Endodermal cell (in vitro differentiated cells): Measurements from ENCODE around the gene SUPT4H1. TPM values are rescaled to one million over a fixed set of nuclear protein-coding genes. Genes with fewer than 3 reads are reported as not detected.

Source experiments
- DNase-seq: peaks from one replicate; pipeline ENCODE4 v3.0.0-alpha.2; 2017
- H3K27ac ChIP-seq: 2 replicates; pipeline ENCODE4 v1.5.1; 2013; ENCODE audit warnings: mild to moderate bottlenecking, low read depth, low read length, moderate library complexity
- H3K27me3 ChIP-seq: 2 replicates; pipeline ENCODE4 v1.6.1; 2013; ENCODE audit warnings: mild to moderate bottlenecking, low read length, moderate library complexity; ENCODE audit not compliant: insufficient read depth, control insufficient read depth, poor library complexity, severe bottlenecking
- H3K36me3 ChIP-seq: 2 replicates; pipeline ENCODE4 v1.7.0; 2013; ENCODE audit warnings: mild to moderate bottlenecking, low read length, moderate library complexity; ENCODE audit not compliant: control insufficient read depth, insufficient read depth
- H3K4me1 ChIP-seq: one replicate; pipeline ENCODE4 v1.7.0; 2013; ENCODE audit warnings: low read length; ENCODE audit not compliant: control insufficient read depth, insufficient read depth
- H3K4me3 ChIP-seq: 2 replicates; pipeline ENCODE4 v1.5.1; 2013; ENCODE audit warnings: mild to moderate bottlenecking, low read length, moderate library complexity
- H3K9ac ChIP-seq: 2 replicates; pipeline ENCODE4 v1.6.1; 2013; ENCODE audit warnings: mild to moderate bottlenecking, low read length, moderate library complexity; ENCODE audit not compliant: poor library complexity, severe bottlenecking; ENCODE audit errors: extremely low read depth
- H3K9me3 ChIP-seq: 2 replicates; pipeline ENCODE4 v1.6.1; 2013; ENCODE audit warnings: mild to moderate bottlenecking, low read length, moderate library complexity; ENCODE audit not compliant: control insufficient read depth
- H3K27ac Mint-ChIP-seq: 2 replicates; pipeline ENCODE4 v1.8.0; 2020; ENCODE audit warnings: mixed read lengths
- H3K27me3 Mint-ChIP-seq: 2 replicates; pipeline ENCODE4 v1.8.0; 2021; ENCODE audit warnings: mild to moderate bottlenecking, mixed read lengths; ENCODE audit not compliant: insufficient read depth
- H3K36me3 Mint-ChIP-seq: 2 replicates; pipeline ENCODE4 v1.8.0; 2020; ENCODE audit warnings: low read depth, mixed read lengths
- H3K4me1 Mint-ChIP-seq: 2 replicates; pipeline ENCODE4 v1.8.0; 2020; ENCODE audit warnings: mixed read lengths
- H3K4me3 Mint-ChIP-seq: 2 replicates; pipeline ENCODE4 v1.8.0; 2020; ENCODE audit warnings: mild to moderate bottlenecking, moderate library complexity, mixed read lengths
- H3K9me3 Mint-ChIP-seq: 2 replicates; pipeline ENCODE4 v1.8.0; 2020; ENCODE audit warnings: mild to moderate bottlenecking, mixed read lengths
- WGBS, 2 experiments: methylation state at CpG; one replicate each; pipeline versions ENCODE4 v1.1.5 to v1.1.7; 2013; ENCODE audit warnings: missing lambda C conversion rate in 2 of 2, mixed read lengths in 1 of 2; ENCODE audit not compliant: insufficient coverage in 1 of 2, insufficient read length in 1 of 2; 5-methylcytosine and 5-hydroxymethylcytosine counted together
- total RNA-seq, 2 donors: library from RNA; stranded (reverse); fragmentation: NEBNext Ultra II Directional in 1 of 2; extraction: Animal tissue kit (Norgen Biotek cat#: 25700) in 1 of 2; gene quantifications; 2 replicates in 1 of 2; 3 replicates in 1 of 2; pipeline ENCODE4 v1.2.1, GENCODE V29; 2021
- TF ChIP-seq, protein P1 (sequence below): fragments of 200-600 bp; sonication (generic); conservative IDR thresholded peaks from 2 replicates; pipeline ENCODE4 v1.5.0; 2021; ENCODE audit warnings: antibody characterized with exemption, mild to moderate bottlenecking

Gene SUPT4H1
- total RNA-seq, 2 donors from 2014 or later, result 97.2 to 98.8 TPM

- H3K9ac ChIP-seq, result no peak overlapping the region
- no peaks in the 10 kb centered on the region for H3K27me3 ChIP-seq
- Mint-ChIP-seq H3K27ac (peak overlapping the region; percentile 61), H3K9me3 (no peaks in the 10 kb centered on the region), H3K4me3 (no peak overlapping the region), H3K4me1 (peaks cover 10% of the 10 kb centered on the region), H3K36me3 (no peaks in the 10 kb centered on the region), H3K27me3 (no peaks in the 10 kb centered on the region)
- WGBS, 2 experiments, result 43 to 63% methylated on average over 1 to 7 of the region's 7 CpGs
- no peaks in the 10 kb centered on the region for H3K36me3 ChIP-seq
- H3K27ac ChIP-seq, result no peak overlapping the region
- H3K4me3 ChIP-seq, result no peak overlapping the region
- no peaks in the 10 kb centered on the region for H3K9me3 ChIP-seq
- TF ChIP-seq, protein P1, sequence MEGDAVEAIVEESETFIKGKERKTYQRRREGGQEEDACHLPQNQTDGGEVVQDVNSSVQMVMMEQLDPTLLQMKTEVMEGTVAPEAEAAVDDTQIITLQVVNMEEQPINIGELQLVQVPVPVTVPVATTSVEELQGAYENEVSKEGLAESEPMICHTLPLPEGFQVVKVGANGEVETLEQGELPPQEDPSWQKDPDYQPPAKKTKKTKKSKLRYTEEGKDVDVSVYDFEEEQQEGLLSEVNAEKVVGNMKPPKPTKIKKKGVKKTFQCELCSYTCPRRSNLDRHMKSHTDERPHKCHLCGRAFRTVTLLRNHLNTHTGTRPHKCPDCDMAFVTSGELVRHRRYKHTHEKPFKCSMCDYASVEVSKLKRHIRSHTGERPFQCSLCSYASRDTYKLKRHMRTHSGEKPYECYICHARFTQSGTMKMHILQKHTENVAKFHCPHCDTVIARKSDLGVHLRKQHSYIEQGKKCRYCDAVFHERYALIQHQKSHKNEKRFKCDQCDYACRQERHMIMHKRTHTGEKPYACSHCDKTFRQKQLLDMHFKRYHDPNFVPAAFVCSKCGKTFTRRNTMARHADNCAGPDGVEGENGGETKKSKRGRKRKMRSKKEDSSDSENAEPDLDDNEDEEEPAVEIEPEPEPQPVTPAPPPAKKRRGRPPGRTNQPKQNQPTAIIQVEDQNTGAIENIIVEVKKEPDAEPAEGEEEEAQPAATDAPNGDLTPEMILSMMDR, result no peak
- DNase-seq, result peak; percentile 80
- peaks cover 10% of the 10 kb centered on the region for H3K4me1 ChIP-seq
These were observed 12.4 kb upstream of the SUPT4H1 start for GRCh38 chr17:58364270-58364942.

- H3K4me1 ChIP-seq, result peaks cover 10% of the 10 kb centered on the region
- no peak overlapping the region for H3K4me3 ChIP-seq
- DNase-seq, result no peak
- no peak overlapping the region for H3K9ac ChIP-seq
- Mint-ChIP-seq H3K4me1 (peaks cover 10% of the 10 kb centered on the region), H3K27ac (no peak overlapping the region), H3K36me3 (no peaks in the 10 kb centered on the region), H3K9me3 (no peaks in the 10 kb centered on the region), H3K27me3 (no peaks in the 10 kb centered on the region), H3K4me3 (no peak overlapping the region)
- WGBS, 2 experiments, result 89% methylated on average over 8 of the region's 8 CpGs; no CpG with 5 or more reads in 1 of the 2 experiments
- no peaks in the 10 kb centered on the region for H3K9me3 ChIP-seq
- H3K27me3 ChIP-seq, result no peaks in the 10 kb centered on the region
- H3K27ac ChIP-seq, result no peak overlapping the region
- H3K36me3 ChIP-seq, result no peaks in the 10 kb centered on the region
- TF ChIP-seq, protein P1, result no peak
These were observed 11.6 kb upstream of the SUPT4H1 start for GRCh38 chr17:58363457-58364185.

GRCh38 chr17:58362368-58363014 lies 10.5 kb upstream of the SUPT4H1 start:
- H3K4me3 ChIP-seq, result no peak overlapping the region
- H3K27me3 ChIP-seq, result no peaks in the 10 kb centered on the region
- Mint-ChIP-seq H3K4me1 (peaks cover 10% of the 10 kb centered on the region), H3K4me3 (no peak overlapping the region), H3K27ac (no peak overlapping the region), H3K36me3 (no peaks in the 10 kb centered on the region), H3K9me3 (no peaks in the 10 kb centered on the region), H3K27me3 (no peaks in the 10 kb centered on the region)
- no peak overlapping the region for H3K27ac ChIP-seq
- no peak overlapping the region for H3K9ac ChIP-seq
- H3K4me1 ChIP-seq, result peaks cover 10% of the 10 kb centered on the region
- H3K9me3 ChIP-seq, result no peaks in the 10 kb centered on the region
- H3K36me3 ChIP-seq, result no peaks in the 10 kb centered on the region
- no peak for DNase-seq
- WGBS, 2 experiments, result 91 to 95% methylated on average over 10 to 15 of the region's 16 CpGs
- TF ChIP-seq, protein P1, result no peak
